Fibroblast of skin of left biceps (primary cell): ENCODE results near the gene GADD45G.

Experiments
- DNase-seq, 2 experiments: peaks; one replicate each; pipeline ENCODE4 v3.0.0-alpha.2; 2013; ENCODE audit warnings: low read depth in 2 of 2

GADD45G gene

DNA sequence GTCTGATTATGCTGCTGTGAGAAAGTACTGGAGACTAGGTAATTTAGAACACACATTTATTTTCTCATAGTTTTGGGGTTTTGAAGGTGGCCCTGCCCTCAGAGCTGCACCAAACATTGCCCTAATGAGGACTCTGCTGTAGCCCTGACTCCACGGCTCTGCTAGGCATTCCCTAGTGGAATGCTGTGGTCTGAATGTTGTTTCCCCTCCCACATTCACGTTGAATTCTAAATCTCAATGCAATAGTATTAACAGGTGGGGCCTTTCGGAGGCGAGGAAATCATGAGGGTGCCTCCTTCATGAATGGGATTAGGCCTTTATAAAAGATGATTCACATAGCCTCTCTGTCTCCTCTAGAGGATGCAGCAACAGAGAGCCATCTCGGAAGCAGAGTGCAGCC lies 25.7 kb downstream of the GADD45G start:
- no peak for DNase-seq

DNA sequence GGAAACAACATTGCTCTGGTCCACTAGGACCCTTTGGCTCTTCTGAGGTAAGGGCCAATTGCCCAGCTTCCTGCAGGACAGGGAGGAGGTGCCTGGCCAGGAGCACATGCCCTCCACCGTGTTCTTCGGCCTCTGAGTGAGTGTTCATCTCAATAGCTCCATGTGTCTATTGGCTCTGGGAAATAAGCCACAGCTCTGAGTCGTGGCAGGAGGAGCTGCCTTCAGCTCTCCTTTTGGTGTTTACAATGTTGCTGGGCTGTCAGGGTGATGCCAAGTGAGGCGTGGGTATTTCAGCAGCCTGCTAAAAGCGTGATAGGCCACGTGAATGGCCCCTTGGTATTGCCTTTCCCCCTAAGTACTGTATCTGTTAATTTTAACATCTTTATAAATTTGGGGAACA lies 26.6 kb downstream of the GADD45G start:
- DNase-seq = no peak

DNA sequence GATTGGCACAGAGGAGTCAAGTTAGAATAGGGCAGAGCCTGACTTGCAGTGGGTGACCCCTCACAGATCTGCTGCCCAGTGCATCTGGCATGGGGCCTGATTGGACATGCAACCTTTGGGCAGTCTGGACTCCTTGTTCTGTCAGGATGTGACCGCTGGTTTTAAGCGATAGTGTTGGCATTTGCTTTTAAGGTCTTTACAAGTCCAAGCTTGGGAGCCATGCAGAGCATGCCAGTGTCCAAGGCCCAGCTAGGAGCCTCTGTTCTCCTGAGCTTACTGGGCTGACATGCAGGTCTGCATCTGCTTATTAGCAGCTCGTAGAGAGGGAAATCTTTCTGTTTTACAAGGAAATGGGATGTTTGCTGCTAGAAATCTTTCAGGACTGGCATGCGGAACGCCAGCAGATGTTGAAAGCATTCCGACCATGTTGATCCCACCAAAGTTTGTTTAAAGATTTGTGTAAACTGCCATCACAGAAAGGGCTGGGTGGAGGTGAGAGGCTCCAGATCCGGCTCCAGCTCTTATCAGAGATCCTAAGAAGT lies 27.5 kb downstream of the GADD45G start:
- no peak for DNase-seq

DNA sequence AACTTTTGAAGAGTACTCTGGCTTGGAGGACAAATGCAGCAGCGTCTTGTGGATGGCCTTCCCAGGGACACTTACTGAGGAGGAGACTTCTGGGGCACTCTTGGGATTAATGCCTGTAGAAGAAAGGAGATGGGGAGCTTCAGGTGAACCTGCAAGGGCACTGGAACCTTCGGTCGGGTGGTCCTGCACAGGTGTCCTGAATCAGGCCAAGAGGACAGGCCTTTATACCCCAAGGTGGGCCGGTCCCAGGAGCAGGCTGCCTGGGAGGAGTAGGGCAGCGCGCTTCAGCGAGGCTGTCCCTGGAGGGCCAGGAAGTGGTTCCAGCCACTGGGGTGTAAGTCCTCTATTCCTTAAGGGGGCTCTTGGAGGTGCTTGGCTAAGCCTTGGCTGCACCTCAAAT lies 27.9 kb downstream of the GADD45G start:
- DNase-seq = no peak

DNA sequence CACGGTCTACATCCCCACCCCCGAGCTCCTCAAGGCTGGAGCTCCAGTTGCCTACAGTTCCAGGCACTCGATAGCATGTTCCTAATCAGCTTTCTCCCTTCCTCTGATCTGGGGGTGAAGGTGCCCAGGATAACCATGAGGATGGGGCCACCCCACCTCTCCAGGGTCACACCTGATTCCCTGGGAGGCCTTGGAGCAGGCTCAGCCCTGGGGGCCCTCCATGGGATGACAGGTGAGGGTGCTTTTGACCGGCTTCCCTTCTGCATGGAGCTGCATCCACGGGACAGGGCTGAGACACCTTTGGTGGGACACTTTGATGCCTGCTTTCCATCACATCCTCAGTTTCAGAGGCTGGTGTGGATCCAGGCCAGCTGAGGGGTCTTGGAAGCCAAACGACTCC lies 28.6 kb downstream of the GADD45G start:
- no peak for DNase-seq

DNA sequence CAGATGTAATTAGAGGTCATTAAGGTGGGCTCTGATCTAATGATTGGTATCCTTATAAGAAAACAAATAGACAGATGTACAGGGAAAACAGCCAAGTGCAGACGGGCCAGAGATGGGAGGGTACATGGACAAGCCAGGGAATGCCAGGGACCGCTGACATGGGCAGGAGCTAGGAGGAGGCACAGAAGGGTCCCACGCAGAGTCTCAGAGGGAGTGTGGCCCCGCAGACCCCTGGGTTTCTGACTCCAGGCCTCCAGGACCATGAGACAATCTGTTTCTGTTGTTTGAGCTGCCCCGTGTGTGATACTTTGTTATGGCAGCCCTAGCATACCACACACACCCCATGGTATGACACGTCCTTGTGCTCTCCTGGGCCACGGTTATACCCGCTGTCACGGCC lies 29.1 kb downstream of the GADD45G start:
- no peak for DNase-seq

DNA sequence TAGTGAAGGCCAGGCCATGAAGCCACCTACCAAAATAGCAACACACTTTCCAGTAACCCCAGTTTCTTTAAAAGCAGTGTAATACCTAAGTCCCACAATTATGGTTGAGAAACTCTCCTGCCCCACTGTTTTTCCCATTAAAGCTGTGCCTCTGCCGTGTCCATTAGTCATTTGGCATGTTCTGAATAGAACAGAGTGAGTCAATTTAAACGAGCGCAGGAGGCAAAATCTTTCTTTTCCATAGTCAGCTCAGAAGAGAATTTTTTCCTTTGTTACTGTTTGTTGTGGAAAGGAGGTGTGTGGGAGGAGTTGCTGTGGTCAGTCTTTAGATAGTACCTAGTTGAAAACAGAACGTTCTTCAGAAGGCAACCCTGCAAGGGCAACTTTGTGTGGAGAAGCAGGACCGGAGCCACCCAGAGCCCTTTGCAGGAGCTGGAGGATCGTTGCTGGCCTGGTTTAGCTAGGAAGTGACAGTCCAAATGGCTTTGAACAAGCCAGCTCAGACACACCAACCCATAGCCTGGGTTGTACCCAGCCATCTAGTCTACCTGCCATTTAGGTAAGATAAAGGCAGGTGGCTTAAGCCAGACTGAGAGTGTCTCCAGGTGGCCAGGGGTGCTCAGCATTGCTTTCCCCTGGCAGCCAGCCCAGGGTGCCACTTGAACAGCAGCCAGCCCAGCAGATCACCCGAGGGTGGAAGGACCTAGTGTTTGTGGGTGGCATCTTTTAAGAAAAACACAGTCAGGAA lies 30.4 kb downstream of the GADD45G start:
- peak; percentile 28 to 35 for DNase-seq

DNA sequence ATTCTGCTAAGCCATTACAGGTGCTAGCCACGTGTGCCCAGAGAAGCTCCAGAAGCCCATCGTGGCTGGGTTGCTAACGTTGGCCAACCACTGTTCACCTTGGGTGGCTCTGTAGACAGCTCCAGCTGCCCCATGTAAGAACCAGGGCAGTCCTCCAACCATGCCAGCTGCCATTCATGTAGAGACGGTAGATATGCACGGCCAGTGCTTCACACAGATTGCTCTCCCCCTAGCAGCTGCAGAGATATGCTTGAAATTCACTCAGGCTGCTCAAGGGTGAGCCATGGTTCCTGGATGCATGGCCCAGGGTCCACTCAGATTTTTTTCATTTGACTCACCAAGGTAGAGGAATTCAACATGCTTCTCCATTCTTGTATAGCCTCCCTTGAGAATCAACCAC lies 31.0 kb downstream of the GADD45G start:
- DNase-seq = peak; percentile 36 to 42

DNA sequence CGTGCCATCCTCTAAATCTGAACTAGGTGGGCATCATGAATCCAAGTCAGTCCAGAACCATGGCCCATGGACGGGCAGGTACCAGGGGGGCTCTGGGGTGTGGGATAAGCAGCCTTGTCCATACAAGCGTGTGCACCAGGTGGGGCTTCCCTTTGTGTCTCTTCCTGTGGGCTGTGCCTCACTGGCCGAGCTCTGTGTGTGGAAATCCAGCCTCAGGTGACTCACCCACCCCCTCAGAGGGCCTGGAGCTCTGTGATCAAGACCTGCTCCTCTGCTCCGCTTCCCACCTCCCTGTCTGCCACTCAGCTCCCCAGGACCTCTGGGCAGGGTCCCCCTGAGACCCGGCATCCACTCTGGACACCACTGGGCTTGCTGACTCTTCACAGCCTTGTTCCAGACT lies 33.0 kb downstream of the GADD45G start:
- DNase-seq = no peak

DNA sequence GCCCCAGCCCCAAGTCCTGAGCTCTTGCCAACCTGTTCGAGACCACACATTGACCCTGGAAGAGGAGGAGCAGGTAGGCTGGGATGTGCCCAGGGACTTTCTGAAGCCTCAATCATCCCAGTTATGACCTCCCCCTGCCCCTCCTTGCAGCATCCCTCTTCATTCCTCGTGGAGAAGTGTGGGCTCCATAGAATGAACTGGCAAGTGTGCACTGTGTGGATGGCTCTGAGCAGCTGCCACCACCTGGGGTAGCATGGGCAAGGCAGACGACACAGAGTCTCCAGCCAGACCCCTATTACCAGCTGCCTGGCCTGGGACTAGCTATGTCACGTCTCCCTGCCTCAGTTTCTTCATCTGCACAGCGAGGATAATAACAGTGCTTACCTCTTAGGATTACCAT lies 33.5 kb downstream of the GADD45G start:
- no peak for DNase-seq

DNA sequence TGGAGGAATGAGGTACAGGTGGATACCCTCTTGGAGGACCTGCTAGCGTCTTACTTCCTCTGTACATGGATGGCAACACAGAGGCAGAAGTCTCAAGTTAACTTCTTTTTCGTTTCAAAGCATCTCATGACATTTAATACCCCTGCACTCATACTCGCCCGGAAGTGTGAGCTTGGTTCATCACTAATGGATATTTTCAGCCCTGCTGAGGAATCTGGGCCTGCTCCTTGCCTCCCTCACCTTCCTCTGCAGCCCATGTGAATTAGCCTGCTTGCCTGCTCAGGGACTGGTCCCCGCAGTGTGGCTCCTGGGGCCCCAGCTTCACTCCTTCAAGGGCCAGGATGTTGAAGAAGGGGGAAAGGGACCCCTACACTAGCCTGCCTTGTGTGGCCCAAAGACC lies 34.1 kb downstream of the GADD45G start:
- no peak for DNase-seq

DNA sequence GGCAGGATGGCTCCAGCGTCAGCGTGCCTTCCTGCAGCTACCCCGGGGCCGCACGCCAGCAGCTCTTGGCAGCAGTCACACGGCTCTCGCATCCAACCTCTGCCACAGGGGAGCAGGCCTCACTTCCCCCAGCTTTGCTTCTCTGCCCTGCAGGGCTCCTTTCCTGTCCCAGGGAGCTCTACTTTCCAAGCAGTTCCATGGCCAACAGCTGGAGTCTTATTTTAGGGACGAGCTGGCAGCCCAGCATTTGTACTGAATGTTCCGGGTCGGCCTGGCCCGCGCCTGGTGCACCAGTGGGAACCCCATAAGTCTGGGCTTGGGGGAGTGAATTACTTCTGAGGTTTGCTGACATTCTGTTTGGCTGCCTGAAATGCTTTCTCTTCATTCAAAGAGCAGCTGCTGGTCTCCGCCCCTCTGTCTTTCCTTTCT lies 34.6 kb downstream of the GADD45G start:
- no peak for DNase-seq

DNA sequence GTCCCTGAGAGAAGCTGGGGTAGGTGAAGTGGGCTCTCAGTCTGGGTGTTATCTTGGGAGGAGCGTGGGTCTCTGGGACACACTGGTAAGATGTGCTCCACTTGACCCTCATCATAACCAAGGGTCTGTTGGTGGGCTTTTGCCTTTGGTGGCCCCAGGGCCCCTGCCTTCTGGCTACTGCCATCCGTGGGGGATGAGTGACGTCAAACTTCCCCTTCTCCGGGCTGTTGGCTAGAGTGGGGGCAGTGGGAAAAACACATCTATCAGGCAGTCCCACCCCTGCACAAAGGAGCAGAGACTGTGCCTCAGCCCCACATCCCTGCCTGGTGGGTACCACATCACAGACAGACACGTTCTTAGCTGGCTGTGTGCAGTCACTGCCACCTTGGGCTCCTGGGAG lies 35.1 kb downstream of the GADD45G start:
- no peak for DNase-seq

DNA sequence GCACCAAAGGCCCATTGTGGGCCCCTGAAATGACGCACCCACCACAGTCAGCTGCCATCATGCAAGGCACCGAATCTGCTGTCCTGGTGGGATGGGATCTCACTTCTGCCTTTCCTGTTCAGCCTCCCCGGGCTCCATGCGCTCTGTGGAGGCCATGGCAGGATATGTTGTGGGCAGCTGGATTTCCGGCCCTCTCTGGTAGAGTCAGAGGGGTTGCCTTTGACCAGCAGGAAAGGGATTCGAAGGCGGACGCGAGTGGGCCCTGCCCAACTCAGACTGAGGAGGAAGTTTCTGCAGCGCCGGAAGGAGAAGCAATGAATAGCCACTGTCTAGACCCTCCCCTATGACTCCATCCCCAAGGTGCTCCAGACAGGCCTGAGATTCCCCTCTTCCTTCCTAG lies 35.5 kb downstream of the GADD45G start:
- no peak for DNase-seq

DNA sequence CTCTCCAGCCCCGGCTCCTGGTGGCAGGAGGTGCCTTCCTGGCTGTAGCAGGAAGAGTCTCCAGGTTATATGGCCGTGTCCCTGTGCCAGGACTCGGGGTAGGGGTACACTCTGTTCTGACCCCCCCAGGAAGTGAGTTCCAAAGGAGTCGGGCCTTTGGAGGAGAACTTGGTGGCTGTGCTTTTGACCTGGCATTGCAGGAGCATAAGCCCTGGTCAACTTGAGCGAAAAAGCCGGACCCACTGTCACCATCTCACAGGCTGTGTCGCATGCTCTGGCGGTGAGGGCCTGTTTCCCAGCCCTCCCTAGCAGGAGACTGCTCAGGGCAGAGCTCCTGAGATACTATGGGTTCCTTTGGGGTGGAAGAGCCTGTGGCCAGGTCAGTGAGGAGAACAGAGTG lies 36.0 kb downstream of the GADD45G start:
- no peak for DNase-seq

DNA sequence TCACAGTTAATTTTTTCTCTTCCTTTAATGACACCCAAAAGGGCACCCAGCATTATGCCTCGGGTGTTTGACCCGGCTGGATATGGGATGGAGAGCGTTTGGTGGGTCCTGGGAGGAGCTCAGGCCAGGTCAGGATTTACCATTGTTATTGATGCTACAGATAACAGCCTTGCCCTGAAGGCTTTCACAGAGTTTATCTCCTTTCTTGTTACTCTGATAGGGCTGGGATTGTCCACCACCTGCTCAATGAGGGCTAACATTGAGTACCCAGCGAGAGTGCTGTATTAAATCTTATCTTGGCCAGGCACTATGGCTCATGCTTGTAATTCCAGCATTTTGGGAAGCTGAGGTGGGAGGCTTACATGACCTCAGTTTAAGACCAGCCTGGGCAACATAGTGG lies 37.2 kb downstream of the GADD45G start:
- no peak for DNase-seq

DNA sequence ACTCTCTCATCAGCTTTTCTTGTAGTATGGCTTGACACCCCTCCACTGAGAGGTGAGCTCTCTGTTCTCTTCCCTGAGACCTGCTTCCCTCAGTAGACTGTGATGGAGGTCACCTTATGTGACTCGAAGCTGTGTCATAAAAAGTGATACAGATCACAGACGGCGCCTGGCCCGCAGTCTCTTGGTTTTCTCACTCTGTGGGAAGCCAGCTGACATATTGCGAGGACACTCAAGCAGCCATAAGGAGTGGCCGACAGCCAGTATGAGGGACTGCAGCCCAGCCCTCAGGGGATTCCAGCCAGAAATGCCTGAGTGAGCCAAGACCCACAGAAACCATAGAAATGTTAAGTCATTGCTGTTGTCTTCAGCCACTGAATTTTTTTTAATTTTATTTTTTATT lies 38.0 kb downstream of the GADD45G start:
- no peak for DNase-seq

DNA sequence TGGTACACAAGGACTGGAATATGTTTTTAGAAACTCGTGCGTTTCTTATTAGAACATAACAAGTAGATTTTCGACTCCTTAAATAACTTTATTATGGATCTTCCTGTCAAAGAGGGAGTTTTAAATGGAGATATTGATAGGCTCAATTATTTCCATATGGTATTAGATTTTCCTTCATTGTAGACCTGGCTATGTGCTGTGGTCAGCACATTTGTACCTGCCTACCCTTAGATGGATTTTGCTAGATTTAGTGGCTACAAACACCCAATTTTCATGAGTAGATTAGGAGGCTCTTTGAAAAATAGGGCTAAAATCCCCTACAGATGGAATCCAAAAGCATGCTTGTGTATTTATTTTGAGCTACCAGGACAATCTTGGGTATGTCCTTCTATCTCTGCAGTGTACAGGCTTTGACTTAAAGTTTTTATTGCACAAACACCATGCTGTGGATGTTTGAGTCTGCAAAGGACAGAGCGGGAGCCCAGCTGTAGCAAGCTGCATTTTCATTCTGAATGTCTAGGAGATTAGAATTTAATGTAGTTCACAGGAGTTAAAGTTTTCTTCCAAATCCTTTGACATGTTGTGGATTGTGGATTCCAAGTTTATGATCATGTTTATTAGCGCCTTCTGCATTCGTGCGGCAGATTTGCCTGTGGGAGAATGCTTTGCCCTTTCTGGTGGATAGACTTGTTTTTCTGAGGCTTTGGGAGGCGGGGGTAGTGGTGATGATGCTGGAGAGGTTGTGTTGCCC lies 41.6 kb downstream of the GADD45G start:
- DNase-seq = no peak

DNA sequence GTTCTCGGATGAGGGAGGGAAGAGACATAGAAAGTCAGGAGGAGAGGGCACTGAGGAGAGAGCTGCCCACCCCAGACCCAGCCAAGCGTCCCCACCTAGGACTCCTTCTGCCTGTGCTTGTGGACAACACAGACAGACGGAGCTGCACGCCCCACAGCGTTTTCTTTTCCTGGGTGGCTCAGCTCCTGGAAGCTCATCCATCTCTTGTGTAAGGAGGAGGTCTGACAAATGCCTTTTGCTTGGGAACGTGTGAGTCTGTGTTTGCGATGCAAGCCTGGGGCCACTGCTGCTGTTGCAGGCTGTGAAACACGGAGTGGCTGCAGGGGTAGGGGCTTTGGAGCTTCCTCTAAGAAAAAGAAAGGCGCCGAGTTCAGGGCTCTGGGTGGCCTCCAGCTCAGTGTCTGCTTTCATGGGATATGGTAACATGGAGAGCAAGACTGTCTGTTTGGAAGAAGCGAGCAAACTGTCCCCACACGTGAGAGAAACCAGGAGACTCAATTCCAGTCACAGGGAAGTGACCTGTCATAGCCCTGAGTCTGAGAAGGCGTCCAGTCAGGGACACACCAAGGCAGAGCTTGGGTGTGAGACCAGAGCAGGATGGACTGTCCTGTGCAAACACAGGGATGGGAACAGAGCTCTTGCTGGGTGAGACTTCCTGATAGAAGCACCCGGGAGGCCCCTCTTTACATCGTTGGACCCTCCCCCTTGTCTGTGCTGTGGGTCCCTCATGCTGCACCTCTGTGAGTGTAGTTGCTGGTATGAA lies 42.7 kb downstream of the GADD45G start:
- DNase-seq = no peak

DNA sequence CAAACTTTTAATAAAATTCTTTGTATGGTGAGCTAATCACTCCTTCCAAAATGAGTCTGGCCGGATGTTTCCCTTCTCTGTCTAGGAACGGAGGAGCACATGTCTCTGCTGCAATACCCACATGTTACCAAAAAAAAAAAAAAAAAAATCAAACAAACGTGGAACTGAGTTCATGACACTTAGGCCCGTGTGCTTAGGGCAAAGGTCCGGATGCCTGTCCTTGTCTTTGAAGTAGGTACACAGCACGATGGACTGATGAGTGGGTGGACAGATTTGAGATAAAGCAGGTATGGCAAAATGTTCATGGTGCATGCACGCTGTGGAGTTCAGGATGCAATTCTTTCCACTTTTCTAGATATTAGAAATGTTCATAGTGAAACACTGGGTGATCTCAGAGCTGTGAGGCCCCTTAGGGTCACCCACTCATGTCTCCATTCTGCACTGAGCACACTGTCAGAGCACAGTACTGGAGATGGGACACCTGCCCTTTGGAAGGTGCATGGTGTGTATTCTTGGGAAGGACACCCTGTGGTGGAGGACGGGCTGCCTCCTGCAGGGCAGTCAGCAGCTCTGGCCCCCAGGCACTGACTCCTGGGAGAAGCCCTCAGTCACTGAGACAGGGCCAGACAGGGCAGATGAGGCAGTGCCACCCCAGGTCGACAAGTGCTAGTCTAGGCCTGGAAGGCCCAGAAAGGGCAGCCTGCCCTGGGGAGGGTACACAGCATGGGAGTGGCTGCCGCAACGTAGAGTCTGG lies 43.6 kb downstream of the GADD45G start:
- no peak for DNase-seq

DNA sequence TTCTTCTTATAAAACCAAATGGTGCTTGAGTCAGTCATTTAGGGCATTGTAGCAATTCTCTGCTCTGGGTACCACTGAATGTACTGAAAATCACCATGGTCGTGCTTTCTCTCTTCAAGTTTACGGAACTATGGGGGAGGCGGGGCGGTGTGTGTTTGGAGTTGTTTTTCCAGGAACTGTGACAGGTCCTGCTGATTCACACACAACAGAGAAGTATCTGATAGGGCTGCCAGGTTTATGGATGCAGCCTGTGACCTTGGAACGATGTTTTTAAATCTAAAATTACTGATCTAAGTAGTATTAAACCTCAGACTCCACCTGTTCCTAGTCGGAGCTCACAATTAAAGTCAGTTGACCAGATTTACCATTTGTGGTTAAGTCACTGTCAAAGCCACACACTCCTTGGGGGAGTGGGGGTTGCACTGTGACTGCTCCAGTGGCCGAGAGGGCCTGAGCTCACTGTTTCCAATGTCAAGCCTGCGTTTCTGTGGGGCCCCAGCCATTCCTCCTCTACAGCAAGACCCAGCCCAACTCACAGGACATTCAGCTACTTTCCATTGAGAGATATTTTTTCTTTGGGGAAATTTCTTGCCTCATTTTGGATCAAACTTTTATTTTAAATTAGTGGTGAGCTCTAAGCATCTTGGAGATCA lies 44.4 kb downstream of the GADD45G start:
- no peak for DNase-seq
